COLO668 (cell line): Measurements from ENCODE around the gene TNS2.

ENCODE experiments used
- DNase-seq: peaks from one replicate; lab custom pipeline; 2025; ENCODE audit not compliant: unreplicated experiment; lab: John Stamatoyannopoulos, UW

TNS2 gene

DNA sequence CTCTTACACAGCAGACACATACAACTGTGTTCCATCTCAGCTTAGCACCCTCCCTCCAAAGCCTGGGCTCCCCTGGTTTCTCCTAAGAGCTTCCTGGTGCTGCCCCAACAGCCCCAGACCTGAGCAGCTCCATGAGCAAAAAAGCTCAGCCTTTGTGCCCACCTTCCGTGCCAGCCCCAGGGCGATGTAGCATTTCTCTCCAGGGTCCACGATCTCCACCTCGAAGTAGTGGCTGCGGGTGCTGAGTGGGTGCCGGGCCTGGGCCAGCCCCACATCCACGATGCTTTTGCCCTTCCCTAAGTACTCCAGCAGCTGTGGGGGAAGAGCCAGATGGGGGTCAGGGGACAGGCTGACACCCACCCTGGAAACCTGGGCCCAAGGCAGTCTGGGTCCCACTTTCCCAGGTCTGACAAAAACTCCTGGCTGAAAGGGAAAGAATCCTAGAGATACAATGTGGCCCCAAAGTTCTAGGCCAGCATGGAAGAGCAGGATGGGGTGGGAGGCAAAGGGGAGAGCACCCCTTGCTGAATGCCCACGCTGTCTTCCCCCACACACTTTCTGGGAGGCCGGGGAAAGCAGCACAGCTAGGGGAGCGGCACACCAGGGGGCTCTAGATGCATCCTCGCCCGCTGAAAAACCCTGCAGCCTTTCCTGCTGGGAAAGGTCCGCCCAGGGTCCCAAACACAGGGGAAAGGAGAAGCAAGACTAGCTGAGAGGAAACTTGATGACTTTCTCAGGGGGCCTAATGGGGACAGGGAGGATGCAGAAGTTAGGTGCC is 18.3 kb downstream of the TNS2 start:
- no peak for DNase-seq

DNA sequence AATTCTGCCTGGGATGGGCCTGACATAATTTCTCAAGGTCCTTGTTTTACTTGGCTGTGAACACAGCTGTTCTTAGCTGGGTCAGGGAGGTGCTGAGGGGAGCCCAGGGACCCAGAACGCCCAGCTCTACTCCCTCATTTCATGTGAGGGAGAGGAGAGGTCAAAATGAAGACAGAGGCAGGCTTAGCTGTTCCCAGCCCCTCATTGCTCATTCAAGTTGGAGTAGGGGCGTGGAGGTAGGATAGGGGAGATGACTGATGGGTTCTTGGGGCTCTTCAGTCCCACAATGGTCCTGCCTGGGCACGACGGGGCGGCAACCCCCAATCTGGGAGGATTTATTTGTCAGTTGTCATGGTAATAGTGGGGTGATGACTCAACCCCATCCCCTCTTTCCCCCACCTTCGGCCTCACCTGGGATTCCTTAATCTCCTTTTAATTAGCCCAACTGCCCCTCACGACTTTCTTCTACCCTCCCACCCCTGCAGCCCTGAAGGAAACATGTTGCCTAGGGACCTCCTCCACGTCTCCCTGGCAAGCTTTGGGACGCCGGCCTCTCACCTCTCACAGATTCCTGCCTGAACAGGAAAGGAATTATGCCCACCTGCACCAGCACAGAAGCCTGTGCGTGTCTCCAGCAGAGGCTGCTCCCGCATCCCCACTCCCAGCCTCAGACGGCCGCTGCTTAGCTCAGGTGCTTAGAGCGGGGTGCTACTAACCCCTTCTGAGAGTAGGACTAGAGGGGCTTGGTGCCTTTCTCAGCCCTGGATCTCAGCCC is 19.1 kb downstream of the TNS2 start:
- DNase-seq: no peak

DNA sequence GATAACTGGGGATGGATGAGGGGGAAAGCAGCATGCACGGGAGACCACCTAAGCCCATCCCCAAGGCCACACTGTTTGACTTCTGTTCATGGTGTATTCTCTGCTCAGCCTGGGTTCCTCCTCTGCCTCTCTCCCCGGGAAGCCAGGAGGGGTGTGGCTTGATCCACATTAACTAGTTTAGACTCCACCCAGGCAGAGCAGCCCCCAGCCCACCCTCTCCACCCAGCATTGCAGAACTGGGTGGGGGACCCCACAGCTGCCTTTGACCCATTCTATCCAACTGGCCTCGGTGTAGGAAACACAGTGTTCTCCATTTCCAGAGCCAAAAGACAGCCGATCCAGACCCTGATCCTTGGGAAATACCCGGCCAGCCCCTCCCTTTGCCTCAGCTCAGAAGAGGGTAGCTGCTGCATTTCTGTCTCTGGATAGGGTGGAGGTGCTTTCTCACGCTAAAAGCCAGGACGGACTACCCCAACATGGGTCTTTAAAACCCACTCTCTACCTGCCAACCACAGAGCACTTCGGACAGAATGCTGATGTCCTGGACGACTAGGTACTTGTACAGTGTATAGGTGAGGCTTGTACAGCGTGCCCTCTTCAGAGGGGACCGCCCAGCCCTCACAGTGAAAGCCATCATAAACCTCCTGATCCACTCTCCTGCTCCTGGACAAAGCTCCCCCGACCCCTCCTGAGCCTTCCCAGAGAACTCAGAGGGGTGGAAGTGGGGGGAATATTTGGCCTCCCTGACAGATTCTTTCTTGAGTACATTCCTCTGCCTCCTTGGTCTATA is 20.0 kb downstream of the TNS2 start:
- DNase-seq: no peak

DNA sequence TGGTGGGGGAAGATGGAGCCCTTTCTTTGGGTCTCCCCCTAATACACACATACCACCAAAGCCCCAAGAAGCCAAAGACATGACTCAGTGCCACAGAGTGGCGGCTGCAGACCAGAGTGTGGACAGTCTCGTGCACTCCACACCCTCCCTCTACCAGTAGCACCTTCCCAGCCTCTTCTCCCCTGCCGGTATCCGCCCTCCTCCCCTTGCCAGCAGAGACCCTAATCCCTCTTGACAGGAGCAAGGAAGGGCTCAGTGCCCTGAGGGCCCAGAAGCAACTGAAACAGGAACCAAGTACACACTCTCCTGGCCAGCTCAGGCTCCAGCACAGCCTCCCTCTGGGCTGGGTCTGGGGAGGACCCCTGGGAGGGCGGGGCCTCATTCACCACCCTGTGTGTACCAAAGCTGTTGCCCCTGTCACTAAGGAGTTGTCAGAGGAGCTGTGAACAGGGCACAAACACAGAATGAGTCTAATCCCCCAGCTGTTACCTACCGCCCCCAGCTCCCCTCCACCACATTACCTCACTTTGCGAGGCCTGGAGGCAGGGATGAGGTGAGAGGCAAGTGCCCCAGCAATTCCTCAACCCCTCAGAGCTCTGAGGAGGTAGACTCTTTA is 21.1 kb downstream of the TNS2 start:
- DNase-seq: no peak

DNA sequence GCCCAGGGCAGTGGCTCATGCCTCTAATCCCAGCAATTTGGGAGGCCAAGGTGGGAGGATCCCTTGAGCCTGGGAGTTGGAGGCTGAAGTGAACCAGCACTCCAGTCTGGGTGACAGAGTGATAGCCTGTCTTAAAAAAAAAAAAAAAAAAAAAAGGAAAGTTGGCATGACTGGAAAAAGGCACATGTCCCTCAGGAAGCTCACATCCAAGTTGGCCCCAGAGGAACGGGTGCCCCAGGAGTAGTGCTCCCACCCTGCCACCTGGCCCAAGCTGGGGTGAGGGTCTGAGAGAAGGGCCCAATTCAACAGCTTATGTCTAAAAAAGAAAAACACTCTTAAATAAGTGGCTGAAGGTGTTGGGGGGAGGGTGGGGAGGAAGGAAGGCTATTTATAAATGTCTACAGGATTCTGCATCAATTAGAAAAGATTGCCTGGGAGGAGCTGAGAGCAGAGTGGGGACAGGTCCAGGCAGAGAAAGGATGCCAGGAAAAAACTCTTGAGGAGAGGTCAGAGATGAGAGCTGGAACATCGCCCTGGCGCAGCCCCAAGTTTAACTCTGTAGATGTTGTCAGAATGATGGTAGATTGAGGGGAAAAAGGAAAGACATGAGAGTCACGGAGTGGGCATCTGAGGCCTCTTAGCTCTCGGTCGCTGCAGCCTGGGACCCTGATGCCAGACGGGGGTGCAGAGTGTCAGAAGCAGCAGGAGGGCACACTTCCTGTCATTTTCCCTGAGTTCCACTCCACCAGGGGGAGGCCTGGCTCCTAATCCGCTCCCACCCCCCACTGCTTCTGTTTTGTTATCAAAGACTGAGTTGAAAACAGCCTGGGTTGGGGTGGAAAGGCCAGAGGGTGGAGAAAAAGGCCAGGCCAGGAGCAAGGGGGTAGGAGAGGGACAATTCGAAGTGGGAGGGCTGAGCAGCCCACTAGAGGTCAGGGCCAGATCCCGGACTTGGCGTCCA is 22.0 kb downstream of the TNS2 start:
- DNase-seq: no peak

DNA sequence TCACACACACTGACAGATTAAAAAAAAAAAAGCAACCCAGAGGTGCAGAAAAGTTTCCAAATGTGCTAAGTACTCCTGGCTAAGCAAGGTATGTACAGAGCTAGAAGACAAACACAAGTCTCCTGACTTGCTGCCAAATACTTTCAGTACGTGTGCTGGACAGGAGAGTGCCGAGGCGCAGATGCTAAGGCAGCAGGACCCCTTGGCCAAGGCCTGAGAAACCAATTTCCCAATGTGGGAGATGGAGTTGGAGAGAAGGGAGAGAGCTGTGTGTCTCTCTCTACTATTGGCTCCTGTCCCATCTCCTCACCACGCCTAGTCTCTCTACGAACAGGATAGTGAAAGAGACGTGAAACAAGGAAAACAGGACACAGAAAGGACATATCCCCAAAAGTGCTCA is 24.0 kb downstream of the TNS2 start:
- DNase-seq: no peak

DNA sequence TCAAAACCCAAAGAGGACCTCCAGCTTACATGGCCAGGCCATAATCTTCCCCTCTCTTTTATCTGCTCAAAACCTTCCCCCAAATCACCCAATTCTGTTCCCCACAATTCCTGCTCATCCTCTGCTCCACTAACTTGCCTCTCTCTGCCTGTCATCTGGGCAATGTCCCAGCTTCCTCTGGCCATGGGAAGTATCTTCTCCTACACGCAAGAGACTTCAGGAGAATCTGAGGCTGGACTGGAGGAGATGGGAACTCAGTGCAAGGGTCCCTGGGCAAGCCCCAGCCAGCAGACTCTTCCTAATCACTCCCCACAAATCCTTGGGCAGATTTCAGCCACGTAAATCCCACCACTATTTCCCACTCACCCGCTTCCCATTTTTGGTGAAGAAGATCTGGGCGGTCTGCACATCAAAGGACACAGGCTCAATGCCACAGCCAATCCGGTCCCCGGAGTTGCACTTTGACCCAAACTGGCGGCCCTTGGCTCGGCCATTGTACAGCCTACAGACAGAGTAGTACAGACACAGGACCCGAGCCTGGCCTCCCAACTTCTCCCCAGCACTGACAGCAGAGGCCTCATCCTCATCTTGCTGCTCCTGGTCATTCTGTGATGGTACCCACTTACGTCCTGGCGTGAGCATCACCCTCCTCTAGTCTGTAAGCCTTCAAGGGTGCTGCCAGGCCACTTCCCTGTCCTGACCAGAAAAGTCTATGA is 24.6 kb downstream of the TNS2 start:
- DNase-seq: no peak

DNA sequence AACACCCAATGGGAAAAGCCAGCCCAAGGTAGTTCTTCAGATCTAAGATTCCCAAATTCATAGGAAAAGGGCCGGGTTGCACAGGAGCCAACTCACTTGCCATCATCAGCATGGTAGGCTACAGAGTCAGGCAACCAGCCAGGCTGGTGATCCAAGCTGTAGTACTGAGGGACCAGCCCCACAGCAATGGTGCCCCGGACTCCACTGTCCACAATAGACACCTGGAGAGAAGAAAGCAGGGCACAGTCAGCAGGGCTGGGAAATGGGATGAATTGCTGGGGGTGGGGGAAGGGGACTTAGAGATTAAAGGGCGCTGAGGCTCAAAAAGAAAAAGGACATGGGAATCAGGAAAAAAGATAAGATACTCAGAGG is 25.1 kb downstream of the TNS2 start:
- DNase-seq: no peak

DNA sequence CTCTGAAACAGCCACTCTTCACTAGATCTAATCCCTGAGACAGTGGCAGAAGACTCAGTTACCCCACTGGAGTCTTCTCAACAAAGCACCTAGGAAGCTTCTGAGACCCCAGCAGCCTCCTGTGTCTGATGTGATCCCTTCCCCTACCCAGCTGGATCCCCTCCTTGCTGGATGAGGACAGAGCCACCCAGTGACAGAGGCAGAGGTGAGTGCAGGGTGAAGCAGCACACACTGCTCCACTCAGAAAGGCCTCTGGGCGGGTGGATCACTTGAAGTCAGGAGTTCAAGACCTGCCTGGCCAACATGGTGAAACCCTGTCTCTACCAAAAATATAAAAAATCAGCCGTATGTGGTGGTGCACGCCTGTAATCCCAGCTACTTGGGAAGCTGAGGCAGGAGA is 26.6 kb downstream of the TNS2 start:
- no peak for DNase-seq

DNA sequence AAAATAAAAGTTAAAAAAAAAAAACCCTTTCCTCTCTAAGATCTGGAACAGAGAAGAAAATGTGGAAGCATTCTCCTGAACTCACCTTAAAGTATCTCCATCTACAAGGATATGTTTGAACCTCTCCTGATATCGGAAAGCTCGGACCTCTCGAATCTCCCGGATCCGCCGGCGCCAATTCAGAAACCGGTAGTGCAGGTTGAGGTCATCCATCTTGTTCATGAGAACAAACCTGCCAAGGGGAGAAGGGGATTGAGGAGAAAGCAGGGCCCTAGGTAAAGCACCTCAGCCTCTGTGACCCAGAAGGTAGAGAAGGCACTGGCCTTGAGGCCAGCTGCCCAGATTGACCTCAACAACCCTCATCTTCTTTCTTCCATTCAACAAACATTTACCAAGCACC is 27.2 kb downstream of the TNS2 start:
- DNase-seq: no peak

DNA sequence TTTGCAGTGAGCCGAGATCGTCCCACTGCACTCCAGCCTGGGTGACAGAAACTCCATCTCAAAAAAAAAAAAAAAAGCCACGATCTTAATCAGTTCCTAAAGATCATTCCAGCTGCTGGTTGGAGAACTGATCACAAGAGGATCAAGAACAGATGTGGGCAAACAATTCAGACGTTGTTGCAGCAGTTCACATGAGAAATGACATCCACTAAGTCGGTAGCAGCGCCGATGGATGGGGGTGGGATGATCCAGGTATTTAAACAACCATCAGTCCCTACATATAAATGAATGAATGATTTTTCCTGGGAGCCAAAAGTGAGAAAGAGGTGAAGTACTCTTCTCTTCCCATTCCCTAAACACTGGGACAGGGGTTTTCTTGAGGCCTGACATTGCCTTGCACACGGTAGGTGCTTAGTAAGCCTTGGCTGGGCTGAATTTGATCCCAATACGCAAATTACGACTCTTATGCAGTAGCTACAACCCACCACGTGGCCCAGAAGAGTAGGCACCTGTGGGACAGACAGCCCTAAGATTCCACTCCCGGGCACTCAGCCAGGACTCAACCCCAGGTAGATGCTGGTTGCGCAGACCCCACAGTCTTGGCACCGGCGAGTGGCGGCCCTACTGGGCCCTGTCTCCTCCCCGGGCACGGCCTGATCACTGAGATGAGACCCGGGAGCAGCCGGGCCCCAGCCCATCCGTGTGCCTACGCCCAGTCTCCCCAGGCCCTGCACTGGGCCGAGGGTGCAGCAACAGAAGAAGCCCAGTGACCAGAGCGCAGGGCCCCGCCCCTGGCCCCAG is 28.8 kb downstream of the TNS2 start:
- no peak for DNase-seq

DNA sequence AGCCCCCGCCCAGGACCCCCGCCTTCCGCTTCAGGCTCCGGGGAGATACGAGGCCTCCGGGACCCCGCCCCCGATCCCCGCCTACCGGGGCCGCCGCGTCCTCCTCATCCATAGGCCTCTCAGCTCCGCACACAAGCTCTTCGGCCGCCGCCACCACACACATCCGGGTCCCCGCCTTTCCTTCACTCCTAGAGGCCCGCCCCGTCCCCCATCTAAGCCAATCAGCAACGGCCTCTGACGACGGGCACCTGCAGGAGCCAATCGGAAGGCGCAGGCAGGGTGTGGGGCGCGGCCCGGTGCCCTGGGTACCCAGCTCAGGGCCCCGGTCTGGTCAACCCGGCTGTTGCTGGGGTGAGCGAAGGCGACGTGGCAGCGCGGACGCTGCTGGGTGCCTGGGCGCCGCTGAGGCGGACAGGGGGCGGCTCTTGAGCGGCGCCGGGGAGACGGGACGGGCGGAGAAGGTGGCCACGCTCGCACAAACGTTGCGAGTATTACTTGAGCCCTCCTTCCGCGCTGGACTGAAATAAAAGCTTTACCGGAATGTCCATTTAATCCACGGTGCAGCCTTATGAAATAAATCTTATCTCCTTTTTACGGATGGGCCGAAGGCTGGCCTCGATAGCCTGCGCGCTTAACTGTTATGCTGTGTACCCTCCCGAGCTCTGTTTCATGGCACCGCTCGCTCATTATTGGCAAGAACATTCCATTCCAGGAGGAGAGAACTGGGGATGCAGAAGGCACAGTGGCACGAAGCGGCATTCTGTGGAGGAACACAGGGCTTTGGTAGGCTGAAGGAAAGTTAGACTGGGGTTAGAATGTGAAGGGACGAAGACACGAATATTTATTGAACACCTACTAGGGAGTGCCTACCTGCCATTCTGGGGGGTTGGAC is 29.6 kb downstream of the TNS2 start, which contains the start of gene SPRYD3:
Gene SPRYD3 (minus strand): TSS at position 165 of the 892 bp plus-strand sequence. CDS start 57 bp downstream, at position 108.
- DNase-seq: peak; percentile 91

DNA sequence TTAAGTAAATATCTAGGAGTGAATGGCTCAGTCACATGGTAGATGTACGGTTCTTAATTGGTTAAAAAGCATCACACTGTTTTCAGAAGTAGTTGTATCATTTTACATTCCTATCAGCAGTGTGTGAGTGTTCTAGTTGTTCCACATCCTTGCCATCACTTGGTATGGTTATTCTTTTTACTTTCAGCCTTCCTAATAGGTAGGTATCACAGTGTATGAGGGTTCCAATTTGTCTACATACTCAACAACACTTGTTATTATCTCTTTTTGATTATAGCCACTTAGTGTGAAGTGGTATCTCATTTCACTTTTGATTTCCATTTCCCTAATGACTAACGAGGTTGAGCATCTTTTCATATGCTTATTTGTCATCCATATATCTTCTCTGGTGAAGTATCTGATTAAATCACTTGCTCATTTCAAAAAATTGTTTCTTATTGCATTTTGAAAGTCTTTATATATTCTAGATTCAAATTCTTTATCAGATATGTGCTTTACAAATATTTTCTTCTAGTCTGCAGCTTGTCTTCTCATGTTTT is 32.8 kb downstream of the TNS2 start:
- DNase-seq: no peak

DNA sequence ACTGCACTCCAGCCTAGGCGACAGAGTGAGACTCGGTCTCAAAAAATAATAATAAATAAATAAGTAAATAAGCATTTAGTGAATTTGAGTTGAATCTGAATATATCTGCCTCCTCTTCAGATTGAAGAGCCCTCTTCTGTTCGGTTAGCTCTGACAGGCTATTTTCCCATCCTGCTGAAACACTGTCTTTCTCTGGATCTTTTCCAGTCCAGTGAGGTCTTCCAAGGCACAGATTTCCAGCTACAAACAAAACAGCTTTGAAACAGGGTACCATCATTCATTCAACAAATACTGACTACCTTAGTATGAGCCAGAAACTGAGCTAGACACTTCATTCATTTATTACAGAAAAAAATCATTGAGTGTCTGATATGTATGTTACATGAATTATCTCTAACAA is 36.5 kb downstream of the TNS2 start:
- no peak for DNase-seq

DNA sequence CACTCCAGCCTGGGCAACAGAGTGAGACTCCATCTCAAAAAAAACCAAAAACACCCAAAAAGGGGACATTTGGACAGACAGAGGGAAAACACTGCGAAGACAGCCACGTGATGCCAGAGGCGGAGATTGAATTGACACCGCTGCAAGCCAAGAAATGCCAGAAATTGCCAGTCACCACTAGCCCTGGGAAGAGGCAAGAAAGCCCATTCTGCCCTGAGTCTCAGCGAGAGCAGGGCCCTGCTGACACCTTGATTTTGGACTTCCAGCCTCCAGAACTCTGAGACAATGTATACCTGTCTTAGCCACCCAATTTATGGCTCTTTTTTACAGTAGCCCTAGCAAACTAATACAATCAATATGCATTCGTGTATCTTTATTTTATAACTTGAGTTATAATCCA is 40.2 kb downstream of the TNS2 start:
- DNase-seq: no peak

DNA sequence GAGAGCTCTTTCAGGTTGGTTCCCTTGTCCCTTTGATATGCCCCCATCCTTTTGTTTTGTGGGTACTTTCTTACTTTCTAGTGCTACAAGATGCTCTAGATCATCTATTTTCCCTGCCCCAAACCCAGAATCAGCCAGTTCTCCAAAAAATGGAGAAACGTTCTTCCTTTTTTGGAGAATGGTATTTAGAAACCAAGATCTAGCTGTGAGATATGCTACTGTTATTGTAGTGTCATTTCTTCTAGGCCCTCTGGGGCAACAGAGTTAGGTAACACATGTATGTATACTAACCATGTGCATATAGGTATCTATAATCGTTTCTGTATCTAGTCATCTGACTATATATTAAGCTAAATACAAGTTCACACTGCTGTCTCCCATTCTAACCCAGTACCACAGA is 40.7 kb downstream of the TNS2 start:
- no peak for DNase-seq

DNA sequence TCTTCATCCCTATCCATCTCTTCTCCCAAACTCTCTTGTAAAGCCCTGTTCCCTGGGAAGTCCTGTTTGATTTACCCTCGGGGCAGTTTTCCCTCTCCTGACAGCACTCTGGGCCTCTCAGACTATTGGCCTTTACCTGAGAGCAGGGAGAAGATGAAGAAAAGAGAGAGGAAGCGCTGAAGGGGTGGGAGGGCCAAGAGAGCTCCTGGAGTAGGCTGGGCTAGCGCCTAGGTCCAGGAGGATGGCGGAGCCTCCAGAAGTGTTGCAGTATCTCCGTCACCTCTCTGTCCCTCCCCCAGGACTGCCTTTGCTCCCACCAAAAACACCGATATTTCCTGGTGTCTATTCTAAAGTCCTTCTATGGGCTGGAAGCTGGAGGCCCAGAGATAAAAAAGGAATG is 41.9 kb downstream of the TNS2 start:
- no peak for DNase-seq
